Kidney tubule cell (primary cell): ENCODE results near the gene DSG3.

Experiments
- DNase-seq: peaks from one replicate; pipeline ENCODE4 v3.0.0-alpha.2; 2018; ENCODE audit warnings: low spot score

The DSG3 gene

GRCh38 chr18:31447530-31448191, at the start of gene DSG3:
Gene DSG3, plus strand, starts transcription at chr18:31447741. Its CDS starts 137 bp downstream, at chr18:31447878.
- DNase-seq: no peak

- no peak for DNase-seq
Observed at GRCh38 chr18:31398191-31398590, 49.4 kb upstream of the DSG3 start.

GRCh38 chr18:31399306-31400032, 48.1 kb upstream of the DSG3 start:
- peak; percentile 50 for DNase-seq

- DNase-seq: peak; percentile 46
Observed at GRCh38 chr18:31401156-31402025, 46.1 kb upstream of the DSG3 start.

- DNase-seq: no peak
Observed at GRCh38 chr18:31402026-31402373, 45.5 kb upstream of the DSG3 start.

- DNase-seq: no peak
Observed at GRCh38 chr18:31403409-31403808, 44.1 kb upstream of the DSG3 start.

GRCh38 chr18:31407649-31408048, 39.9 kb upstream of the DSG3 start:
- DNase-seq: no peak

GRCh38 chr18:31409276-31409675, 38.3 kb upstream of the DSG3 start:
- no peak for DNase-seq

GRCh38 chr18:31410716-31411483, 36.6 kb upstream of the DSG3 start:
- no peak for DNase-seq

- no peak for DNase-seq
Observed at GRCh38 chr18:31413137-31413536, 34.4 kb upstream of the DSG3 start.

GRCh38 chr18:31417850-31418249, 29.7 kb upstream of the DSG3 start:
- no peak for DNase-seq

GRCh38 chr18:31419457-31419932, 28.0 kb upstream of the DSG3 start:
- DNase-seq: no peak

GRCh38 chr18:31420032-31420431, 27.5 kb upstream of the DSG3 start:
- DNase-seq: no peak

GRCh38 chr18:31420524-31420923, 27.0 kb upstream of the DSG3 start:
- DNase-seq: no peak

- DNase-seq: peak; percentile 73
Observed at GRCh38 chr18:31424383-31424988, 23.1 kb upstream of the DSG3 start.

GRCh38 chr18:31426021-31426420, 21.5 kb upstream of the DSG3 start:
- DNase-seq: no peak

- no peak for DNase-seq
Observed at GRCh38 chr18:31426871-31427406, 20.6 kb upstream of the DSG3 start.

- no peak for DNase-seq
Observed at GRCh38 chr18:31428211-31428610, 19.3 kb upstream of the DSG3 start.

GRCh38 chr18:31429623-31430022, 17.9 kb upstream of the DSG3 start:
- DNase-seq: peak; percentile 68

- no peak for DNase-seq
Observed at GRCh38 chr18:31430072-31430471, 17.5 kb upstream of the DSG3 start.

- no peak for DNase-seq
Observed at GRCh38 chr18:31430554-31430953, 17.0 kb upstream of the DSG3 start.
